Loucy (cell line): ENCODE results near the gene CCDC88C.
A peak's percentile ranks its signal among the peaks of the same experiment; 100 is the strongest.

ENCODE experiments used
- H2AFZ ChIP-seq: fragments of 200-600 bp; sonication (generic); 2 replicates; pipeline ENCODE4 v1.6.0; 2016; ENCODE audit warnings: antibody characterized with exemption, mild to moderate bottlenecking, low read length, moderate library complexity
- H3F3A ChIP-seq: fragments of 200-600 bp; 2 replicates; pipeline ENCODE4 v1.6.0; 2016; ENCODE audit warnings: antibody characterized with exemption, low read depth, mild to moderate bottlenecking
- H3K27me3 ChIP-seq: fragments of 200-600 bp; sonication (generic); 2 replicates; pipeline ENCODE4 v1.6.1; 2014; ENCODE audit warnings: low read length, mild to moderate bottlenecking; ENCODE audit not compliant: insufficient read depth, poor library complexity, severe bottlenecking
- H3K36me3 ChIP-seq: fragments of 200-600 bp; sonication (generic); 2 replicates; pipeline ENCODE4 v1.6.1; 2016; ENCODE audit warnings: low read length; ENCODE audit not compliant: insufficient read depth
- H3K4me1 ChIP-seq: fragments of 200-600 bp; sonication (generic); 2 replicates; pipeline ENCODE4 v1.5.1; 2014; ENCODE audit warnings: low read length, mild to moderate bottlenecking; ENCODE audit not compliant: insufficient read depth, poor library complexity, severe bottlenecking
- H3K4me2 ChIP-seq: fragments of 200-600 bp; sonication (generic); 2 replicates; pipeline ENCODE4 v1.6.0; 2014; ENCODE audit warnings: antibody characterized with exemption, low read length, low read depth, mild to moderate bottlenecking; ENCODE audit not compliant: poor library complexity, severe bottlenecking
- H3K4me3 ChIP-seq: fragments of 200-600 bp; sonication (generic); 2 replicates; pipeline ENCODE4 v1.5.1; 2014; ENCODE audit warnings: low read length, mild to moderate bottlenecking, mixed read lengths; ENCODE audit not compliant: poor library complexity, severe bottlenecking
- H3K79me2 ChIP-seq: fragments of 200-600 bp; sonication (generic); 2 replicates; pipeline ENCODE4 v1.6.1; 2014; ENCODE audit warnings: low read length; ENCODE audit not compliant: insufficient read depth
- H3K9ac ChIP-seq: fragments of 200-600 bp; sonication (generic); 2 replicates; pipeline ENCODE4 v1.6.0; 2014; ENCODE audit warnings: mild to moderate bottlenecking, low read depth, low read length, moderate library complexity; ENCODE audit not compliant: poor library complexity, severe bottlenecking
- H3K9me2 ChIP-seq: fragments of 200-600 bp; sonication (generic); replicated peaks from 2 replicates; pipeline ENCODE4 v1.6.1; 2016; ENCODE audit warnings: low read depth, low read length, mixed read lengths
- H3K9me3 ChIP-seq: fragments of 200-600 bp; sonication (generic); 2 replicates; pipeline ENCODE4 v1.6.1; 2014; ENCODE audit warnings: mild to moderate bottlenecking, antibody characterized with exemption, low read length, low read depth; ENCODE audit not compliant: insufficient read depth
- H4K20me1 ChIP-seq: fragments of 200-600 bp; sonication (generic); 2 replicates; pipeline ENCODE4 v1.6.0; 2014; ENCODE audit warnings: antibody characterized with exemption, low read length, mild to moderate bottlenecking; ENCODE audit not compliant: insufficient read depth, poor library complexity, severe bottlenecking
- CTCF ChIP-seq: fragments of 200-600 bp; sonication (generic); conservative IDR thresholded peaks from 2 replicates; pipeline ENCODE4 v1.5.1; 2014; ENCODE audit warnings: mild to moderate bottlenecking, antibody characterized with exemption, low read length
- EZH2phosphoT487 ChIP-seq: fragments of 200-600 bp; IDR thresholded peaks from 2 replicates; pipeline ENCODE4 v1.6.1; 2018; ENCODE audit warnings: antibody characterized with exemption, mild to moderate bottlenecking, moderate library complexity, borderline replicate concordance

Gene CCDC88C

GRCh38 chr14:91398707-91399106, 18.9 kb downstream of the CCDC88C start:
- Histone ChIP-seq H3F3A (0 out of 2 replicates have a peak, but pooled peaks cover 4% of the 10 kb centered on the region), H3K9me2 (no peaks in the 10 kb centered on the region), H3K36me3 (peaks cover 20% of the 10 kb centered on the region; the same call in 1 of the 2 replicates), H3K4me2 (peak overlapping the region; percentile 65), H3K4me1 (peaks cover 71% of the 10 kb centered on the region), H3K27me3 (no peaks in the 10 kb centered on the region), H3K4me3 (no peak overlapping the region), H3K9ac (no peak overlapping the region), H3K9me3 (no peaks in the 10 kb centered on the region), H3K79me2 (peaks cover 98% of the 10 kb centered on the region), H2AFZ (no peak overlapping the region), H4K20me1 (peaks cover 92% of the 10 kb centered on the region)
- TF ChIP-seq CTCF (no peak), EZH2phosphoT487 (no peak)

GRCh38 chr14:91397965-91398591, 19.5 kb downstream of the CCDC88C start:
- no peaks in the 10 kb centered on the region for H3K9me2 ChIP-seq
- H3K4me1 ChIP-seq = peaks cover 65% of the 10 kb centered on the region
- no peaks in the 10 kb centered on the region for H3K9me3 ChIP-seq
- peaks cover 20% of the 10 kb centered on the region; the same call in 1 of the 2 replicates for H3K36me3 ChIP-seq
- no peak overlapping the region for H2AFZ ChIP-seq
- peak overlapping the region; percentile 54 for H3K4me3 ChIP-seq
- TF ChIP-seq EZH2phosphoT487 (no peak), CTCF (no peak)
- peaks cover 91% of the 10 kb centered on the region for H4K20me1 ChIP-seq
- peak overlapping the region; percentile 65 for H3K4me2 ChIP-seq
- peak overlapping the region; percentile 15 for H3K9ac ChIP-seq
- 0 out of 2 replicates have a peak, but pooled peaks cover 4% of the 10 kb centered on the region for H3F3A ChIP-seq
- peaks cover 98% of the 10 kb centered on the region for H3K79me2 ChIP-seq
- no peaks in the 10 kb centered on the region for H3K27me3 ChIP-seq

- peak overlapping the region; percentile 65 for H3K4me2 ChIP-seq
- no peaks in the 10 kb centered on the region for H3K9me2 ChIP-seq
Measured at GRCh38 chr14:91396959-91397815, 20.4 kb downstream of the CCDC88C start.

More at GRCh38 chr14:91396959-91397815, 20.4 kb downstream of the CCDC88C start:
- TF ChIP-seq CTCF = no peak
- TF ChIP-seq EZH2phosphoT487 = no peak
- Histone ChIP-seq H3K9me3 (no peaks in the 10 kb centered on the region), H2AFZ (no peak overlapping the region), H4K20me1 (peaks cover 93% of the 10 kb centered on the region), H3K79me2 (peaks cover 98% of the 10 kb centered on the region), H3F3A (0 out of 2 replicates have a peak, but pooled peaks cover 4% of the 10 kb centered on the region), H3K4me3 (peak overlapping the region; percentile 54), H3K36me3 (peaks cover 20% of the 10 kb centered on the region; the same call in 1 of the 2 replicates), H3K4me1 (peaks cover 56% of the 10 kb centered on the region), H3K27me3 (no peaks in the 10 kb centered on the region), H3K9ac (no peak overlapping the region)
